ENCODE results near the gene ITPKC. TPM values are rescaled to one million over a fixed set of nuclear protein-coding genes. Genes with fewer than 3 reads are reported as not detected.
"Not testable (repeated sequence)": the region's sequence is repeated elsewhere in the genome, so short reads cannot be mapped to it uniquely, and the experiment has no call there.

Gene ITPKC
- total RNA-seq, 2 experiments from 2014 or later = 5.2 to 5.7 TPM

DNA sequence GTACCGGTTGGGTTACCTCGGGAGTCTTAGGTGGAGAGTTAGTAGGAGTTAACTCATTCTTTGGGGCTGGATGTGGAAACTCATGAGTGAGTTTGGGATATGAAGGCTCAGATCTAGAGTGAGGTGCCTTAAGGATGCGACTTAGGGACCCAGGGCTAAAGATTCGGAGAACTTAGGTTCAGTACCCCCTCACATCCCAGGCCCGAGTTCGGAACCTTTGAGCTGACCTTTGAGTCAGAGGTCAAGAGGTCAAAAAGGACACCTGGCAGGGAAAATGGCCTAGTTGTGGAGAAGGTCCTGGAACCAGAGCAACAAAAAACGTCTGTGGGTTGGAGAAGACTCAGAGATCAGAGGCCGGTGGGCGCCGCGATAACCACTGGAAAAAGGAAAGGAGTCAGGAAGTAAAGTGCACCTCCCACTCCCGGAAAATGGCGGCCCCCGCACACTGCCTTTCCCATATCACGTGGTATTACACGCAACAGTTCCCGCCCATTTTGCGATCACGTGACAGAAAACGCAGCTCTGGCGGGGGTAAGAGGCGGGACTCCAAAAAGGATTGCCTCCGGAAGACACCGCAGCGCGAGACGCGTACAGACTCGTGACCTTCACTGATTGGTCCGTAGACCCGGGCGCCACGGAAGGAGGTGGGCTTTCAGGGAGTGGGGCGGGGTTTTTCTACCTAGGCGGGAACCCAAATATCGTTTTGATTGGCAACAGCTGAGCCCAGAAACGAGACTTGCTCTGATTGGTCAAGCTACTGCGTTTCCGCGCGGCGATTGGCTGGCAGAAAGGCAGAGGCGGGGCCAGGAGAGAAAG lies 33.4 kb downstream of the ITPKC start, which contains the start of gene ACTMAP:
Gene ACTMAP (minus strand): TSS at position 420 of the 816 bp plus-strand sequence. CDS start 674 bp downstream, outside the sequence.
- POLR2A ChIA-PET = interaction anchor here (0.5 to 2.0 kb wide), 11 partner anchors 28 to 592 kb away, joined by 3 to 15 read pairs (median 4); partner anchors contain the start of genes COQ8B, EGLN2, ITPKC and NUMBL
- CTCF ChIA-PET = interaction anchor here (0.6 to 3.4 kb wide), 7 partner anchors 9 to 116 kb away, joined by 3 to 17 read pairs (median 4); partner anchors contain the start of genes EGLN2 and RAB4B

DNA sequence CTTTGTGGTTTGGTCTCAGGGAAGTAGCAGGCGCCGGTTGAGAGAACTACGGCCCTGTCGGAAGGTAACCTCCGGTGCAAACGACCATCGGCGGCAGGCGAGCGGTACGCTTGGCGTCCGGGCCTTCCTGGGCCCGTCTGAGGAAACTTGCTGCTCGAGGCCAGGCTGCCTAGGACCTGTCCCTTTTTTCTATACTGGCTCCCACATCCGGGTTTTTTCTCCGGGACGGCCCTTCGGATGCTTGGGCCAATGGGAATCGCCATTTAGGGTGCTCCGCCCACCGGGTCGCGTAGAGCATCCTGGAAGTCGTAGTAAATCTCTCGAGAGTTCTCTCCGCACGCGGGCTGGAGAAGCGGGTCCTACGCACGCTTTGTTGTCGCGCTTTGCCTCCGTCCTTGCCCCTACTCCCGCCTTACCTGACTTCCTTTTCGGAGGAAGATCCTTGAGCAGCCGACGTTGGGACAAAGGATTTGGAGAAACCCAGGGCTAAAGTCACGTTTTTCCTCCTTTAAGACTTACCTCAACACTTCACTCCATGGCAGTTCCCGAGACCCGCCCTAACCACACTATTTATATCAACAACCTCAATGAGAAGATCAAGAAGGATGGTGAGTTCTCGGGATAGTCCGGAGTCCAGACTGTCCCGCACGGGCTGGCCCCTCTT lies 34.1 kb downstream of the ITPKC start, which contains the start of gene SNRPA:
Gene SNRPA (plus strand): TSS at position 330 of the 664 bp plus-strand sequence. CDS start 206 bp downstream, at position 536.
- CTCF ChIA-PET = interaction anchor here (1.0 to 3.4 kb wide), 5 partner anchors 27 to 68 kb away, joined by 3 to 17 read pairs (median 5); partner anchors contain the start of genes EGLN2 and RAB4B

DNA sequence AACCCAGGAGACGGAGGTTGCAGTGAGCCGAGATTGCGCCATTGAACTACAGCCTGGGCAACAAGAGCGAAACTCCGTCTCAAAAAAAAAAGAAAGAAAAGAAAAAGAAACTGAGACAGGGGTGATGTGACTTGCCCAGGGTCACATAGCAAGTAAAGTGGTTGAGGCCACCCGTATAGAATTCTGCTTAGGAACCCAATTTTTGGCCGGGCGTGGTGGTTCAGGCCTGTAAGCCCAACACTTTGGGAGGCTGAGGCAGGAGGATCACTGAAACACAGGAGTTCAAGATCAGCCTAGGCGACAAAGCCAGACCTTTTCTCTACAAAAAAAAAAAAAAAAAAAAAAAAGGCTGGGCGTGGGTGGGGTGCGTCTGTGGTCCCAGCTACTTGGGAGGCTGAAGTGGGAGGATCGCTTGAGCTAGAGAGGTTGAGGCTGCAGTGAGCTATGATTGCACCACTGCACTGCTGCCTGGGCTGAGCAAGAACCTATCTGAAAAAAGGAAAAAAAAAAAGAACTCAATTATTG lies 35.4 kb downstream of the ITPKC start:
- POLR2A ChIA-PET = interaction anchor here (0.6 to 4.1 kb wide), 11 partner anchors 10 to 1684 kb away, joined by 3 to 40 read pairs (median 3); partner anchors contain the start of genes BLVRB, EGLN2, ITPKC and NUMBL

More for the DNA sequence above, 34.1 kb downstream of the ITPKC start, which contains the start of gene SNRPA:
- POLR2A ChIA-PET = interaction anchor here (0.5 to 4.1 kb wide), 11 partner anchors 13 to 592 kb away, joined by 3 to 40 read pairs (median 4); partner anchors contain the start of genes COQ8B, EGLN2, ITPKC and NUMBL

DNA sequence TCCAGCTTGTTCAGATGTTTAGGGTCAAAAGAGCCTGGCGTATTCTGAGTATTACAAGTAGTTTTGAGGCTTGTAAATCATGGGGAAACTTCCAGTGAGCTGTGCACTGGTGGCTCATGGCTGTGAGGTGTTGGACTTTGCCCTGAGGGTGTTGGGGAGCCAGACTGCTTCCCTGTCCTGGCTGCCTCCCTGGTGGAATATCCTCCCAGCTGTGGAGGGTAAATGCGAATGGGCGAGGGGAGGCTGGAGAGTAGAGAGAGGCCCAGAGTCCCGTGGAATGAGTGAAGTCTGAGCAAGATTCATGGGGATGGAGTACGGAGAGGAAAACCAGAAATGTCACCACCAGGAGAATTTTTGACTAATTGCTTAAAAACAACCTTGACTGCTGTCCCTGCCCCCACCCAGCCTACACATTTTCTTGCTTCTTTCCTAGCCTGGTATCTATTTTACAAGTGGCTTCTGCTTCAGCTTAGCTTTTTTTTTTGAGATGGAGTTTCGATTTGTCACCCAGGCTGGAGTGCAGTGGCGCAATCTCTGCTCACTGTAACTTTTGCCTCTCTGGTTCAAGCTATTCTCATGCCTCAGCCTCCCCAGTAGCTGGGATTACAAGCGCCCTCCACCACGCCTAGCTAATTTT lies 37.8 kb downstream of the ITPKC start:
- POLR2A ChIA-PET = interaction anchor here (0.6 to 4.1 kb wide), 12 partner anchors 9 to 563 kb away, joined by 3 to 40 read pairs (median 4); partner anchors contain the start of genes BLVRB, ITPKC and RAB4B
- CTCF ChIA-PET = interaction anchor here (0.6 to 2.2 kb wide), 11 partner anchors 12 to 271 kb away, joined by 3 to 16 read pairs (median 5); partner anchors contain the start of genes COQ8B and RAB4B

More for the DNA sequence above, 35.4 kb downstream of the ITPKC start:
- CTCF ChIA-PET = interaction anchor here (0.8 to 3.4 kb wide), 6 partner anchors 26 to 89 kb away, joined by 3 to 17 read pairs (median 6); partner anchors contain the start of genes COQ8B, ITPKC and RAB4B

DNA sequence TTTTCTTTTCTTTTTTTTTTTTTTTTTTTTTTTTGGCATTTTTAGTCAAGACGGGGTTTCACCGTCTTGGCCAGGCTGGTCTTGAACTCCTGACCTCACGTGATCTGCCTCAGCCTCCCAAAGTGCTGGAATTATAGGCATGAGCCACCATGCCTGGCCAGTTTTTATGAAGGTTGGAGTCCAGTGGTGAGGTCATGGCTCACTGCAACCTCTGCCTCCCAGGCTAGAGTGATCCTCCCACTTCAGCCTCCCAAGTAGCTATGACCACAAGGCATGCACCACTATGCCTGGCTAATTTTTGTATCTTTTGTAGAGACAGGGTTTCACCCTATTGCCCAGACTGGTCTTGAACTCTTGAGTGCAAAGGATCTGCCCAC lies 38.3 kb downstream of the ITPKC start:
- ChIA-PET POLR2A (interaction anchor here (0.6 to 4.1 kb wide), 8 partner anchors 9 to 562 kb away, joined by 3 to 40 read pairs (median 5); partner anchors contain the start of genes BLVRB and RAB4B), CTCF (interaction anchor here (0.6 to 2.2 kb wide), 11 partner anchors 11 to 271 kb away, joined by 3 to 16 read pairs (median 4); partner anchors contain the start of genes COQ8B and RAB4B)

DNA sequence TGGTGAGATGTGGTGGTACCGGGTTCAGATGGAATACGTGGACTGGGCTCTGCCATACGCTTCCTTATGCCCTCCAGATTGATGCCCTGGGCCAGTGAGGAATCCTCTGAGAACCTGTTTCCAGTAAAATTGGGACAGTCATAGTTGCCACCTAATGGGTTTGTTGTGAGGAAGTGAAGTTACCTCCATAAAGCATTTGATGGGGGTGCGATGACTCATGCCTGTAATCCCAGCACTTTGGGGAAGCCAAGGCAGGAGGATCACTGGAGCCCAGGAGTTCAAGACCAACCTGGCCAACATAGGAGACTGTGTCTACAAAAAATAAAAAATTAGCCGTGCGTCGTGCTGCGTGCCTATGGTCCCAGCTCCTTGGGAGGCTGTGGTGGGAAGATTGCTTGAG lies 38.9 kb downstream of the ITPKC start:
- ChIA-PET CTCF (interaction anchor here (0.9 to 2.1 kb wide), 7 partner anchors 20 to 121 kb away, joined by 3 to 7 read pairs (median 3); partner anchors contain the start of gene RAB4B), POLR2A (interaction anchor here (1.0 to 1.5 kb wide), 3 partner anchors 10 to 93 kb away, joined by 3 to 8 read pairs (median 3); no protein-coding TSS in a partner anchor)

- ChIA-PET CTCF (interaction anchor here (0.7 to 2.1 kb wide), 7 partner anchors 19 to 153 kb away, joined by 3 to 7 read pairs (median 3); partner anchors contain the start of gene RAB4B), POLR2A (interaction anchor here (0.8 to 3.1 kb wide), 4 partner anchors 9 to 94 kb away, joined by 3 to 10 read pairs (median 6); partner anchors contain the start of gene RAB4B)
Measured at GRCh38 chr19:40756502-40757110, 39.7 kb downstream of the ITPKC start.

DNA sequence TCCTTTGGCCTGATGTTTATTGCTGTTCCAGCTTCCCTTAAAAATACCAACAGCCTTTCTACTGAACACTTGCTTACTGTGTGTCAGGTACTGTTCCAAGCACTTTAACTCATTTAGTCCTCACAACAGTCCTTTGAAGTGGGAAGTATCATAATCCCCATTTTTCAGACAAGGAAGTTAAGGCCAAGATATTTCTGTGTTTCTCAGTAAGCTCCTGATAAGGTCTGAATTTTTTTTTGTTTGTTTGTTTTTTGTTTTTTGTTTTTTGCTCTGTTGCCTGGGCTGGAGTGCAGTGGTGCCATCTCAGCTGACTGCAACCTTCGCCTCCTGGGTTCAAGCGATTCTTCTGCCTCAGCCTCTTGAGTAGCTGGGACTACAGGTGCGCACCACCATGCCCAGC lies 41.6 kb downstream of the ITPKC start:
- POLR2A ChIA-PET = interaction anchor here (3.1 kb wide), 1 partner anchor 19 kb away, joined by 10 read pairs; the partner anchor contains the start of gene RAB4B
- CTCF ChIA-PET = interaction anchor here (1.1 to 1.5 kb wide), 2 partner anchors 40 to 47 kb away, joined by 4 to 5 read pairs; partner anchors contain the start of gene EGLN2

DNA sequence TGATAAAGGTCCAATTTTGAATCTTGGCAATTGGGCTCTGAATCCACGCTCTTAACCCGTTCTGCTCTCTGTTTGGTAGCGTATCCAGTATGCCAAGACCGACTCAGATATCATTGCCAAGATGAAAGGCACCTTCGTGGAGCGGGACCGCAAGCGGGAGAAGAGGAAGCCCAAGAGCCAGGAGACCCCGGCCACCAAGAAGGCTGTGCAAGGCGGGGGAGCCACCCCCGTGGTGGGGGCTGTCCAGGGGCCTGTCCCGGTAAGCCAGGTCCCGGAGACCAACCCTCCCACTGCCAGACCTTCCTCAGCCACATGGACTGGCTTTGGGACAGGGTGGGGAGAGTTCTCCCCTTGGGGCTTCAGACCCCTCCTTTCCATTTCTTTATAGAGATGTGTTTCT lies 42.4 kb downstream of the ITPKC start:
- POLR2A ChIA-PET = interaction anchor here (3.1 kb wide), 1 partner anchor 18 kb away, joined by 10 read pairs; the partner anchor contains the start of gene RAB4B
- CTCF ChIA-PET = no interaction called here

DNA sequence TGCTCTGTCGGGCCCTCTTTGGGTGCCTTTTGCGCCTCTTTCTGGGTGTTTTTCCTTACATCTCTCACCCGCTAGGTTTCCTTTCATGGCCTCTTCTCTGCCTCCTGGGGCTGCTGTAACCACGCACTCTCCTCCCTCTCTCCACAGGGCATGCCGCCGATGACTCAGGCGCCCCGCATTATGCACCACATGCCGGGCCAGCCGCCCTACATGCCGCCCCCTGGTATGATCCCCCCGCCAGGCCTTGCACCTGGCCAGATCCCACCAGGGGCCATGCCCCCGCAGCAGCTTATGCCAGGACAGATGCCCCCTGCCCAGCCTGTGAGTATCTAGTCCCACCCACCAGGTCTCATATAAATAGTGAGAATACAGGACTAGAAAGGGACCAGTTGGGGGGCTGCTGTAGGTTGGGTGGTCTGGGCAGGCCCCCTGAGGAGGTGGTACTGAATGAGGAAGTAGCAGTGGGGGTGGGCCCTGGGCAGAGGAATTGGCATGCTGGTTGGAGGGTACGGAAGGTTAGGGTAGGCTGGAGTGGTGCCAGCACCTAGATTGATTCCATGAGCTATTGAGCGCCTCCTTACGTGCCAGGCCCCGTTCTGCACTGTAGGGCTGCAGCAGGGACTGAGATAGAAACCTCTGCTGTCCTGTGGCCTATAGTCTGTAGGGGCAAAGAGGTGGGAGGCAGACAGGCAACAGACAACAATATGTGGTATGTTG lies 46.0 kb downstream of the ITPKC start:
- POLR2A ChIA-PET = interaction anchor here (0.6 to 1.1 kb wide), 3 partner anchors 10 to 15 kb away, joined by 3 to 14 read pairs (median 9); partner anchors contain the start of gene RAB4B
- CTCF ChIA-PET = interaction anchor here (1.0 kb wide), 1 partner anchor 100 kb away, joined by 3 read pairs; no protein-coding TSS in a partner anchor

- ChIA-PET POLR2A (interaction anchor here (0.6 to 1.1 kb wide), 3 partner anchors 9 to 14 kb away, joined by 3 to 14 read pairs (median 3); partner anchors contain the start of gene RAB4B), CTCF (interaction anchor here (1.0 kb wide), 1 partner anchor 100 kb away, joined by 3 read pairs; no protein-coding TSS in a partner anchor)
Measured at GRCh38 chr19:40763526-40763925, 46.6 kb downstream of the ITPKC start.

- POLR2A ChIA-PET = interaction anchor here (0.6 to 1.1 kb wide), 2 partner anchors 9 to 12 kb away, joined by 3 read pairs; no protein-coding TSS in a partner anchor
- CTCF ChIA-PET = interaction anchor here (1.0 kb wide), 1 partner anchor 101 kb away, joined by 3 read pairs; no protein-coding TSS in a partner anchor
Measured at GRCh38 chr19:40763963-40764362, 47.1 kb downstream of the ITPKC start.

DNA sequence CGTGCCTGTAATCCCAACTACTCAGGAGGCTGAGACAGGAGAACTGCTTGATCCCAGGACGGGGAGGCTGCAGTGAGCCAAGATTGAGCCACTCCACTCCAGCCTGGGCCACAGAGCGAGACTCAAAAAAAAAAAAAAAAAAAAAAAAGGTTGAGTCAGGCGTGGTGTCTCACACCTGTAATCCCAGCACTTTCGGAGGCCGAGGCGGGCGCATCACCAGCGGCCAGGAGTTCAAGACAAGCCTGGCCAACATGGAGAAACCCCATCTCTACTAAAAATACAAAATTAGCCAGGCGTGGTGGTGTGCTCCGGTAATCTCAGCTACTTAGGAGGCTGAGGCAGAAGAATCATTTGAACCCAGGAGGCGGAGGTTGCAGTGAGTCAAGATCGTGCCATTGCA lies 49.5 kb downstream of the ITPKC start:
- ChIA-PET CTCF (interaction anchor here (0.6 to 1.8 kb wide), 3 partner anchors 11 to 107 kb away, joined by 3 read pairs; no protein-coding TSS in a partner anchor), POLR2A (interaction anchor here (1.5 kb wide), 1 partner anchor 10 kb away, joined by 3 read pairs; no protein-coding TSS in a partner anchor)

GRCh38 chr19:40768869-40769268 lies 52.0 kb downstream of the ITPKC start:
- CTCF ChIA-PET = no interaction called here
- POLR2A ChIA-PET = no interaction called here

- CTCF ChIA-PET = interaction anchor here (0.6 to 1.4 kb wide), 3 partner anchors 17 to 108 kb away, joined by 3 read pairs; partner anchors contain the start of gene EGLN2
- POLR2A ChIA-PET = not testable (repeated sequence)
Measured at GRCh38 chr19:40771101-40771862, 54.4 kb downstream of the ITPKC start.

All from activated CD8-positive, alpha-beta memory T cell treated with anti-CD3 and anti-CD28 coated beads for 36 hours (primary cell).